HG02678 (cell line): ENCODE data around the gene LDB3.

Source experiments
- ATAC-seq: cut with Tn5 transposase; IDR thresholded peaks from one replicate; pipeline ENCODE4 v1.9.1; 2021; ENCODE audit warnings: mild to moderate bottlenecking, moderate library complexity; ENCODE audit not compliant: unreplicated experiment

The LDB3 gene

DNA sequence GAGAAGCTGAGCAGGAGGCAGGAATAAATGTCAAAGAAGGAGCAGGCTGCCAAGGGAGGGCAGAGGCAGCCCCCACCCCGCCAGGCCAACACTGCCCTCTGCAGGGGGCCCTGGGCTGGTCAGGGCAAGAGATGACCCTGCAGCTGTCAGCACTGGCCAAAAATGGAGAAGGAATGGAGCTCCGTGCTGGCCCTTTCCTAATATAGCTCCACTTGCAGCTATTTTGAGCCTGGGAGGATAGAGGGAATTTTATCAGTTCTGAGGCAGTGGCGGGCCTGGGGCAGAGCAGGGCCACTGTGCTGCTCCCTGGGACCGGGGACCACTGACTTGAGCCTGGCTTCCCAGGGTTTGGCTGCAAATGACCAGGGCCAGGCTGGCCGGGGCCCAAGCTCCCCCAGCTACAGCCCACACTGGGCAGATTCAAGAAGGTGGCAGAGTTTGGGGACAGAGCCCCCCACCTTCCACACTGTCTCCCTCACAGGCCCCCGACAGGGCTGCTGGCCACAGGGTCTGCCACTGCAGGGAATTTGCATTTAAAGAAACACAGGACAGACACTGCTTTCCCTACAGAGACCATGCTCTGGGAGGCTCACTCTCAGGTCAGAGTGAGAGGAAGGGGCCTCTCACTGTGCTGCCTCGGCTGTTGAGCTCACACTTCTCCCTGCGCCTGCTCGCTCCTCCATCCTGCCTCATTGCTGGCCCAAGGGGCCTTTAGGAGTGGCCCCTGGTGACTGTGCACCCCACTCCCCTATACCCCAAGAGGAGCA is 16.2 kb downstream of the LDB3 start:
- ATAC-seq, result no peak

- no peak for ATAC-seq
These were observed 17.1 kb downstream of the LDB3 start for GRCh38 chr10:86685416-86685815.

- ATAC-seq, result no peak
These were observed 17.8 kb downstream of the LDB3 start for GRCh38 chr10:86685893-86686632.

DNA sequence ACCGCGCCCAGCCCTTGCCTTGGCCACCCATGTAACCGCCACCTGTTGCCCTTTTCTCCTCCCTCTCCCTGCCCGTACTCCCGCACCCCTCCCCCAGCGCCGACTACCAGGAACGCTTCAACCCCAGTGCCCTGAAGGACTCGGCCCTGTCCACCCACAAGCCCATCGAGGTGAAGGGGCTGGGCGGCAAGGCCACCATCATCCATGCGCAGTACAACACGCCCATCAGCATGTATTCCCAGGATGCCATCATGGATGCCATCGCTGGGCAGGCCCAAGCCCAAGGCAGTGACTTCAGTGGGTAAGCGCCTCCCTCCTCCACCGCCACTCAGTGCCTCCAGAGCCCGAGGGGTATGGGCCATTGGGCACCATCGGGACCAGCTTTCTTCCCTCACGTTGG is 18.7 kb downstream of the LDB3 start:
- ATAC-seq, result no peak

GRCh38 chr10:86687750-86688149 is 19.4 kb downstream of the LDB3 start:
- ATAC-seq, result no peak

DNA sequence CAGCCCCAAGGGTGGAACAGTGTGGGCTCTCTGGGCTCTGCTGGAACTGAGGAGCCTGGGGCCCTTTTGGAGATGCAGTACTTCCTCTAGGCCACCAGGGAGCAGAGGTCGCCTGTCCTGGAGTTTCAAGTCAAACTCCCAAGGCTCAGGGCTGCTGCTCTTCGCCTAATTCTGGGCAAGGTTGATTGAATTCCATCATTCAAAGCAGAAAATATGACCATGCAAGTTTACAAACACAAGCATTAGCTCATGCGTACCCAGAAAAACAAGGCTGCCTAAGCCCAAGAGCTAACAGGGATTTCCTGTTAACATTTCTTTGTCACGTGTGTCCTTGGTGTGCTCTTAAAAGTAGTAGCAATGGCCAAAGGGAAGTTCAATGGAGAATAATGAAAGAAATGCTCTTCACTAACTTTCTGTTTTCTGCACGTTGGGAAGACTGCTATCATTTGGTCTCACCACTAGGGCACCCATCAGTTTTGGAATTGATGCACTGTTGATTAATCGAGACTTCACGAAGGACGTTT is 20.1 kb downstream of the LDB3 start:
- peak; percentile 90 for ATAC-seq

DNA sequence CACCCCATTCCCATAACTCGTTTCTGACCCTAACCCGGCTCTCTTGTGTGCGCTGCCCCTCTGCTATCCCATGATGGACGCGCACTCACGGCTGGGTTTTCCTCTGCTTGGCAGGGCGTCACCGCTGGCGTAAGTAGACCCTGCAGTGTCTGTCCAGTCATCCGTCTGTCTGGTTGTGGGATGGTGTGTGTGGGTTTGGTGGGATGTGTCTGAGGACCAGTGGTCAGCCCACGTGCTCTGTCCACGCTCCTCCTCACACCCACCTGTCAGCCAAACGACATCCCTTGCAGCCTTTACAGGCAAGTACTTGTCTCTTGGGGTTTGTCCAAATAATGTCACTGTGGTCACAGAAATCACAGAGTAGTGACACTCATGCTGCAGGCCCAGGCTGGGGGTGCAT is 20.8 kb downstream of the LDB3 start:
- ATAC-seq, result no peak

DNA sequence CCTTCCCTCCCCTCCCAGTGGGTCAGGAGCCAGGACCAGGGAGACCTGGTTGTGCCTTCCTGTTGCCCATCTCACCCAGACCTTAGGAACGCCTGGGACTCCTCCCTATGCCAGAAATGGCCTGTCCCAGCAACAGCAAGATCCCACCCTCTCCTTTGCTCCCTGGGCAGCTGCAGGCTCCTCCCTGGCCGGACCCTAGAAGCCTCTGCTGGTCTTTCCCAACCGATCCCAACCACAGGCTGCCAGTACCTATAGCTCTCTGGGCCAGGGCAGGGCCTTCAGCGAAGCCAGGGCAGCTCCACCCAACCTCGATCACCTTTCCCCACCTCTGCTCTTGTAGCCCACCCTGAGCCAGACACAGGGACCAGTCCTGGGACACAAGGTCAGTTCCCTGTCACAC is 21.9 kb downstream of the LDB3 start:
- ATAC-seq, result no peak

DNA sequence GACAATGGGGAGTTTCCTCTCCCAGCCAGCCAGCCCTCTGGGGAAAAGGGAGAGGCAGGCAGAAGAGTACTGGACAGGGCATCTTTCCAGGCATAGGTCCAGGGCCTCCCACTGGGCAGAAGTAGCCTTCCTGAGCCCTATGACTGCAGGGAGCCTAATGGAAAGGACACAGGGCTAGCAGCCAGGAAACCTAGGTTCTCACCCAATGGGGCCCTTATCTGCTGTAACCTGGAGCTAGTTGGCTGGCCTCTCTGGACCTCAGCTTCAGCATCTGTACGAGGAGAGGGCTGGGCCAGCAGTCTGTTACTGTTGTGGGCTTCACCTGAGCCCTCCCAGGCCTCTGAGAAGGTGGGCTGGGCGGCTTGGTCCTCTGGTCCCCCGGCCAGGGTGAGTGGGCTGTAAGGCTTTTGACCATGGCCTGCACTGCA is 22.4 kb downstream of the LDB3 start:
- ATAC-seq, result no peak

DNA sequence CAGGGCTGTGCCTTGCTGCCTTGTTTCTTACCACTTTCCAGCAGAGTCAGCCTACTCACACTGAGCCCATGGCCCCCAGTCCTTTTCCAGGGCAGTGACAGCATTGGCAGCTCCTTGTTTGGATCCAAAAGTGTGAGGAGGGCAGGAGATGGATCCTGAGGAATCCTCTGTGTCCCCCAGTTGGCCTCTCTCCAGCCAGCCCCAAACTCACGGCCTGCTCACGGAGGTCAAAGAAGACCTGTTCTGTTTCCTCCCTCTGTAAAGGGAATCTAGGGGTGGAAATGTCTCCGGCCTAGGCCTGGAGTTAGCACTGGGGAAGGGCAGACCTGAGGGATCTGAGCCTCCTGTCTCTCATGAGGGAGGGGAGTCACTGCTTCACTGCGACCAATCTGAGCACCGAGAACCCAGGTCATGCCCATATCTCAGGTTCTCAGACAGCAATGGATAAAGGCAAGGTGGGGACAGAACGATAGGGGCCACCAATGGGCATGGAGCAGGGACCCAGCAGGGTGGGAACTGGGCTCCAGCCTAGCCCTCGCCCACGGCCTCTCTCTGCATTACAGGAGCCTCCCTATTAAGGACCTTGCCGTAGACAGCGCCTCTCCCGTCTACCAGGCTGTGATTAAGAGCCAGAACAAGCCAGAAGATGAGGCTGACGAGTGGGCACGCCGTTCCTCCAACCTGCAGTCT is 23.2 kb downstream of the LDB3 start:
- no peak for ATAC-seq

GRCh38 chr10:86692023-86692514 is 23.8 kb downstream of the LDB3 start:
- ATAC-seq, result no peak

- no peak for ATAC-seq
These were observed 24.4 kb downstream of the LDB3 start for GRCh38 chr10:86692664-86693063.

DNA sequence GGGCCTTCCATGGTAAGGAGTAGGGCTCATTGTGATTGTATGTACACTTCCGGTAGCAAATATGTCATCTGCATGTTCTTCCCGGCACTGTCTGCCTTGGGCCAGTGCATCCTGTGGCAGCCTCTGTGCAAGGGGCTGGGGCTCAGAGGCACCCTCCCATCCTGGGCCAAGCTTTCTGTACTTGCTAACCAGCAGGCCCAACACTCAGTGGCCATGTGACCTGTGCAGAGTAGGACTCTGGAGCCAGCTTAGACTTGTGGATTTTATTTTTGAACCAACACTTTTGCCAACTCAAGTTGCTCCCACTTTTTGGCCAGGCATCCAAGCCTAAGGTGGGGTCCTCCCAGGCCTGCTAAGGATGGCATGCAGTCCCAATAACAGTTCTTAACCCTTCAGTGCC is 25.0 kb downstream of the LDB3 start:
- ATAC-seq, result no peak

GRCh38 chr10:86693721-86694369 is 25.5 kb downstream of the LDB3 start:
- no peak for ATAC-seq

DNA sequence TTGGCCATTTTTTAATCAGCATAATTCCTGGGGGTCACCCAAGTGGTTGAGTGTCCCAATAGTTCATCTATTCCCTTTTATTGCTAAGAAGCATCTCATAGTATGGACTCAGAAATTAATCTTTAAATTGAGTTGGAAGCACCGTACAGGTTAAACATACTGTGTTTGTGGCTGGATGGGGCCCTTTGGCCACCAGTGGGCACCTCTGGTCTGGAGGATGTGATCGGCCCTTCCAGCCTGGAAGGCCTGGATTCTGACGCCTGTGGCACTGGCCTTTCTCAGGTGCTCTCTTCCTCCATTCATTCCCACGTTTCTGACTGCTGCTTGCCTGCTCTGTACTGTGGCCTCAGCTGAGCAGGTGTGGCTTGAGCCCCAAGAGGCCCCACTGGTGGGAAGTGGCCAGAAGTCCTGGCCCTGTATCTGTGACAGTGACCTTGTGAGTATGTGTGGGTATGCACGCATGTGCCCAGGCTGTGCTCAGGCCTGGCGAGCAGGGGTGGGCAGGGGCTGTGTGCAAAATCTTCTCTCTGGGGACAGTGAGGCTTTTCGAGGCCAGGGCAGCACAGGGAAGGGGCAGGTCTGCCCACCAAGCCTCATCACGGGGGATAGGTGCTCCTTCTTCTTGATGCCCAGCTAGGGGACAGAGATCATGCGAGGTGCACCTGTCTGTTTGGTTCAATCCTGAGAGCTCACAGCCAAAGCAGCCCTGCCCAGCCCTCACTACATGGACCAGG is 30.1 kb downstream of the LDB3 start:
- no peak for ATAC-seq

- ATAC-seq, result no peak
These were observed 30.8 kb downstream of the LDB3 start for GRCh38 chr10:86699125-86699524.

- ATAC-seq, result no peak
These were observed 31.2 kb downstream of the LDB3 start for GRCh38 chr10:86699541-86699940.

DNA sequence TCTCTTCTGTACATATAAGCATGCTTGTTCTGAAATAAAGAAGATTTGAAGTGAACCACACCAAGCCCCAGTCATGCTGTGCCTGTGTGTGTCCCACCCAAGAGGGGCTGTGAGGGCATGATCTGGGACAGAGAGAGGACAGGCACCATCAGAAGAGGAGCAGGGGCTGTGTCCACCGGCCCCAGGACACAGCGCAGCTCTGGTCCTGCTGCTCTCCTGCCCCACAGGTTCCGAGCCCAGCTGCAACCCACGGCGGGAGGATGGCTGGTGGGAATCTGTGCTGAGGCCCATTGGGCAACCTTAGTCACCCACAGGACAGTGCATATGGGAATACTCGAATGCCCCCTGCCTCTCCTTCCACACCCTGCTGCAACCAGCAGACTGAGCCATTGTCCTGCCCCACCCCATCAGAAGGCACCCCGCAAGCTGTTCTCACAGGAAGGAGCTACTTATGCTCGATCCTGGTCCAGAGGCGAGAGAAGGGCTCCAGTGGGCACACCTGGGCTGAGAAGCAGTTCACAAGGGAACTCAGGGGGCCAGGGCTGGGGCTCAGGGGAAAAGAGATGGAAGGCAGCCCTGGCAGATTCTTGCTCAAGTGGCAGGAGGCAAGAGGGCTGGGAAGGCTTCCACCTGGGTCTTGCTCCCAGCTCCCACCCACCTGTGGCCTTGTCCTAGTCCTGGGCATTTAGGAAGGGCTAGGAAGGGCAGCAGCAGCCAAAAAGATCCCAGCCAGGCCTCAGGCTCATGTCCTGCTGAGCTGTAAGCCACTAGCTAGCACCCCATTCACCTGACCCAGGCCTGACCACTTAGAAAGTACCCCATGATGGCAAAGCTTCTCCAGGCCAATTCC is 31.9 kb downstream of the LDB3 start:
- no peak for ATAC-seq

- ATAC-seq, result no peak
These were observed 32.7 kb downstream of the LDB3 start for GRCh38 chr10:86700851-86701617.
